Esophagus squamous epithelium (tissue), 5 donors: ENCODE data around the gene CHID1. TPM values are rescaled to one million over a fixed set of nuclear protein-coding genes. Genes with fewer than 3 reads are reported as not detected.

Experiments
- DNase-seq: peaks from one replicate; lab custom pipeline; 2025; lab: John Stamatoyannopoulos, UW
- H3K27ac ChIP-seq, 4 donors: fragments of 200-600 bp; sonication (generic); one replicate each; pipeline ENCODE4 v1.5.1; 2016 to 2019; ENCODE audit warnings: mild to moderate bottlenecking in 1 of 4
- H3K27me3 ChIP-seq, 4 donors: fragments of 200-600 bp; sonication (generic); 1 replicate in 3 of 4; 2 replicates in 1 of 4; pipeline versions ENCODE4 v1.5.1 to v1.6.0; 2017 to 2021; ENCODE audit warnings: antibody characterized with exemption in 1 of 4
- H3K36me3 ChIP-seq, 3 donors: fragments of 200-600 bp; sonication (generic); one replicate each; pipeline ENCODE4 v1.5.1; 2016 to 2019
- H3K4me1 ChIP-seq, 3 donors: fragments of 200-600 bp; sonication (generic); one replicate each; pipeline ENCODE4 v1.5.1; 2017 to 2019
- H3K4me3 ChIP-seq, 4 donors: fragments of 200-600 bp; sonication (generic); 1 replicate in 3 of 4; 2 replicates in 1 of 4; pipeline ENCODE4 v1.5.1; 2016 to 2019; ENCODE audit warnings: mild to moderate bottlenecking in 2 of 4, moderate library complexity in 1 of 4
- H3K9me3 ChIP-seq, 3 donors: fragments of 200-600 bp; sonication (generic); one replicate each; pipeline ENCODE4 v1.5.1; 2016 to 2019
- POLR2A ChIP-seq, 4 donors: fragments of 450-650 bp; IDR thresholded peaks; one replicate each; pipeline ENCODE4 v1.6.1; 2017; ENCODE audit warnings: antibody characterized with exemption in 4 of 4, mild to moderate bottlenecking in 4 of 4, moderate library complexity in 3 of 4
- WGBS, 2 donors: methylation state at CpG; one replicate each; pipeline ENCODE4 v1.1.5; 2018; 5-methylcytosine and 5-hydroxymethylcytosine counted together
- intact Hi-C: fragments of 100-400 bp; cut with DNase I; formaldehyde crosslinking; loops from one replicate; pipeline ENCODE4 v1.15.0; 2022
- total RNA-seq, 4 donors: library from RNA; depleted of rRNA; stranded (reverse); fragments of >200 nt; gene quantifications; one replicate each; pipeline ENCODE4 v1.1.0, GENCODE V29; 2016
- TF ChIP-seq, protein P1 (sequence below), 6 experiments: fragments of 450-650 bp in 4 of 6; fragments of 200-600 bp in 2 of 6; sonication (generic) in 2 of 6; IDR thresholded peaks; one replicate each; pipeline ENCODE4 v1.5.1; 2016 to 2019; ENCODE audit warnings: antibody characterized with exemption in 6 of 6, mild to moderate bottlenecking in 4 of 6, moderate library complexity in 4 of 6
- donor health status: DM: yes; HTN: yes; CAD: no.

Gene CHID1
- total RNA-seq, 4 donors from 2014 or later, result 58.2 to 63.4 (median 61.3) TPM

DNA sequence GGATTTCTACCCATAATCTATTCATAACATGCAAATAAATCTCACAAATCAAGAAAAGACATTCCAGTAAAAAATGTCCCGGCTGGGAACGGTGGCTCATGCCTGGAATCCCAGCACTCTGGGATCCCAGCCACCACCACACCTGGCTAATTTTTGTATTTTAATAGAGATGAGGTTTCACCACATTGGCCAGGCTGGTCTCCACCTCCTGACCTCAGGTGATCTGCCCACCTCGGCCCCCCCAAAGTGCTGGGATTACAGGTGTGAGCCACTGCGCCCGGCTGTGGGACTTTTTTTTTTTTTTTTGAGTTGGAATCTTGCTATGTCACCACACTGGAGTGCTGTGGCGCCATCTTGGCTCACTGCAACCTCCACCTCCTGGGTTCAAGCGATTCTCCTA lies 4.7 kb downstream of the CHID1 start:
- H3K36me3 ChIP-seq, result peaks cover 28 to 41% (median 32%) of the 10 kb centered on the region in 3 donors
- 83 to 86% methylated on average over 5 to 6 of the region's 7 CpGs for WGBS, 2 donors
- intact Hi-C loops, result no loop called here

DNA sequence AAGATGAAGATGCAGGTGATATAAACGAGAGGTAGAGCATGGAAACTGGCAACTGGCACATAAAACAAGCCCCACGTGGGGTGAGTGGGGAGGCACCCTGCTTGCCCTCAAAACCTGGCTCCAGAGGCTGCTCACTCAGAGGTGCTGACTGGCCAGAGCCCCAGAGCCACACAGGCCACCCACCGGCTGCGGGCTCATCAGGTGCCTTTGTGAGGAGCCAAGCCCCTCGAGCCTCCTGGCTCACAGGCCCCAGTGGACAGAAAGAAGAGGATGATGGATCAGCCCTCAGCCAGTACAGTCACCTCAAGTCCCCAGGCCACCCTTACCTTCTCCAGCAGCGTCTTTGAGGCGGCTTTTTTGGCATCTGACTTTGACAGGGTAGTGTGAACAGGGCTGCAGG lies 6.2 kb downstream of the CHID1 start:
- Histone ChIP-seq H3K36me3 (peaks cover 44 to 57% (median 45%) of the 10 kb centered on the region in 3 donors), H3K9me3 (no peaks in the 10 kb centered on the region), H3K4me1 (peaks cover 0 to 14% (median 2%) of the 10 kb centered on the region in 3 donors), H3K4me3 (no peak overlapping the region), H3K27ac (no peak overlapping the region), H3K27me3 (no peaks in the 10 kb centered on the region)
- intact Hi-C loops, result no loop called here
- DNase-seq, result no peak
- TF ChIP-seq, protein P1, sequence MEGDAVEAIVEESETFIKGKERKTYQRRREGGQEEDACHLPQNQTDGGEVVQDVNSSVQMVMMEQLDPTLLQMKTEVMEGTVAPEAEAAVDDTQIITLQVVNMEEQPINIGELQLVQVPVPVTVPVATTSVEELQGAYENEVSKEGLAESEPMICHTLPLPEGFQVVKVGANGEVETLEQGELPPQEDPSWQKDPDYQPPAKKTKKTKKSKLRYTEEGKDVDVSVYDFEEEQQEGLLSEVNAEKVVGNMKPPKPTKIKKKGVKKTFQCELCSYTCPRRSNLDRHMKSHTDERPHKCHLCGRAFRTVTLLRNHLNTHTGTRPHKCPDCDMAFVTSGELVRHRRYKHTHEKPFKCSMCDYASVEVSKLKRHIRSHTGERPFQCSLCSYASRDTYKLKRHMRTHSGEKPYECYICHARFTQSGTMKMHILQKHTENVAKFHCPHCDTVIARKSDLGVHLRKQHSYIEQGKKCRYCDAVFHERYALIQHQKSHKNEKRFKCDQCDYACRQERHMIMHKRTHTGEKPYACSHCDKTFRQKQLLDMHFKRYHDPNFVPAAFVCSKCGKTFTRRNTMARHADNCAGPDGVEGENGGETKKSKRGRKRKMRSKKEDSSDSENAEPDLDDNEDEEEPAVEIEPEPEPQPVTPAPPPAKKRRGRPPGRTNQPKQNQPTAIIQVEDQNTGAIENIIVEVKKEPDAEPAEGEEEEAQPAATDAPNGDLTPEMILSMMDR (IDR thresholded peaks at IDR 0.05), result no peak
- no peak for TF ChIP-seq POLR2A (IDR thresholded peaks at IDR 0.05)
- 83 to 92% methylated on average over 1 to 2 of the region's 7 CpGs for WGBS, 2 donors

More for the DNA sequence above, 4.7 kb downstream of the CHID1 start:
- no peak for DNase-seq
- no peak overlapping the region for H3K4me3 ChIP-seq
- H3K4me1 ChIP-seq, result peaks cover 11 to 24% (median 11%) of the 10 kb centered on the region in 3 donors
- no peak overlapping the region for H3K27ac ChIP-seq
- no peaks in the 10 kb centered on the region for H3K9me3 ChIP-seq
- no peak for TF ChIP-seq POLR2A (IDR thresholded peaks at IDR 0.05)
- TF ChIP-seq, protein P1 (IDR thresholded peaks at IDR 0.05), result no peak
- no peaks in the 10 kb centered on the region for H3K27me3 ChIP-seq

DNA sequence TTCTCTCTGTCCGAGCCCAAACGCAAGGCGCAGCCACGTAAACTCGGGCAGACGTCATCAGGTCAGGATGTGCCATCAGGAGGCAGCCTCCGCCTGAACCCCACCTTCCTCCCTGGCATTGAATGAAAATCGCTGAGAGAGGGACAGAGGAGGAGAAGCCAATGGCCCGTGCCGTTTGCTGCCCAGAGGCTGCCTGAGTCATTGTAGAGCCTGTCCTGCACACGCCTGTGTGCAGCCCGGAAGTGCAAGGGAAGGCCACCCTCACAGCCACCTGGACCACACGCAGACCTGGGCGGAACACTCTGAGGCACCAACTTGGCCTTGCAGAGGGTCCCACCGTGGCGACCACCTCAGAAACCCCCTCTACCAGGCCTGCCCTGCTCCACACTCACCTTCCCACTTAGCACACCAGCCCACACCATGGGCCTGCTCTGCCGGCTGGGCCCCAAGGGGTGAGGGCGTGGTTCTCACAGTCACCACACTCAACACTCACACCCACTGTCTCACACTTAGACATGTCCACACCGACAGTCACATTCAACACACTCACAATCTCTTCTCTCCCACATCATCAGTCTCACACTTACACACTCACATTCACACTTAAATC lies 9.1 kb downstream of the CHID1 start:
- peaks cover 53 to 79% (median 55%) of the 10 kb centered on the region in 3 donors for H3K36me3 ChIP-seq
- no peak for TF ChIP-seq POLR2A (IDR thresholded peaks at IDR 0.05)
- TF ChIP-seq, protein P1 (IDR thresholded peaks at IDR 0.05), result no peak
- H3K9me3 ChIP-seq, result no peaks in the 10 kb centered on the region
- no peak overlapping the region for H3K27ac ChIP-seq
- WGBS, 2 donors, result 74 to 87% methylated on average over 6 to 12 of the region's 19 CpGs
- no peaks in the 10 kb centered on the region for H3K27me3 ChIP-seq
- no peak overlapping the region for H3K4me3 ChIP-seq
- DNase-seq, result no peak
- intact Hi-C loops, result no loop called here
- no peaks in the 10 kb centered on the region for H3K4me1 ChIP-seq

DNA sequence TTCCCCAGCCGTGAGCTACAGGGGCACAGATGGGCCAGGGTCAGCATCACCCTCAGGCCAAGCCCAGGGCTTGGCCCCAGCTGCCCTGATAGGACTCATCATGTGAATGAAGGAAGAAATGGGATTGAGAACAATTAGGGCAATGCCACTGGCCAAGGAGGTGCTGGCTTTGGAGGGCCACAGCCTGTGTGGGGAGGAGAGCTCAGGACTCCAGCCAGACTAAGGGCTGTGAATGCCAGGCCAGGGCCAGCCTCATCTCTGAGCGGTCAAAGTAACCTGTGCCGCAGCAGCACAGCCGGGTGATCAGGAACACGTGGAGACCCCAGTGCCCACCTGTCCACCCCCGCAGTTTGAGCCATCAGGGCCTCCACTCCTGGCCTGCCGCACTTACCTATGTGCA lies 10.1 kb downstream of the CHID1 start:
- no CpG with 5 or more reads among the region's 7 CpGs for WGBS, 2 donors
- intact Hi-C loops, result no loop called here
- TF ChIP-seq POLR2A (IDR thresholded peaks at IDR 0.05), result no peak
- TF ChIP-seq, protein P1 (IDR thresholded peaks at IDR 0.05), result no peak
- H3K9me3 ChIP-seq, result no peaks in the 10 kb centered on the region
- peaks cover 53 to 79% (median 55%) of the 10 kb centered on the region in 3 donors for H3K36me3 ChIP-seq
- H3K4me1 ChIP-seq, result no peaks in the 10 kb centered on the region
- no peak overlapping the region for H3K4me3 ChIP-seq
- no peaks in the 10 kb centered on the region for H3K27me3 ChIP-seq
- DNase-seq, result no peak
- no peak overlapping the region for H3K27ac ChIP-seq

DNA sequence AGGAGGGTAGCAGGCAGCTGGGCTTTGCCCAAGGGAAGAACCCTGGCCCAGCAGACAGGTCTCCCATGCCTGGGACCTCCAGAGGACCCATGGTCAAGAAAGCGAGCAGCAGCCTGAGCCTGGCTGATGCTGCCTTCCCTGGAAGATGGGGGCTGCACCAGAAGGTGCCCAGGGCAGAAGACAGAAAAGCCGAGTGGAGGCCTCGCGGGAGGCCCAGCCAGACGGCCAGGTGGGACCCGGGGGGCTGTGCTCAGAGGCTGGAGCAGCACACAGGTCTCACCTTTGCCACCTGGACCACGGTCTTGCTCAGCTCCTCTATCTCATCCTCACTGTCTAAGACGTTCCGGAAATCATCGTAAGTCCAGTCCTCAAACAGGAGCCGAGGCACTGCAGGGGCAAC lies 10.9 kb downstream of the CHID1 start:
- H3K27me3 ChIP-seq, result no peaks in the 10 kb centered on the region
- no peak overlapping the region for H3K4me3 ChIP-seq
- H3K27ac ChIP-seq, result no peak overlapping the region
- TF ChIP-seq POLR2A (IDR thresholded peaks at IDR 0.05), result no peak
- TF ChIP-seq, protein P1 (IDR thresholded peaks at IDR 0.05), result no peak
- H3K4me1 ChIP-seq, result no peaks in the 10 kb centered on the region
- no peak for DNase-seq
- intact Hi-C loops, result no loop called here
- 100% methylated on average over 5 of the region's 11 CpGs; no CpG with 5 or more reads in 1 of the 2 donors for WGBS, 2 donors
- H3K36me3 ChIP-seq, result peaks cover 53 to 75% (median 55%) of the 10 kb centered on the region in 3 donors
- no peaks in the 10 kb centered on the region for H3K9me3 ChIP-seq
